Calu3 (cell line): ENCODE results near the gene AGMAT. TPM values are rescaled to one million over a fixed set of nuclear protein-coding genes. Genes with fewer than 3 reads are reported as not detected.

Source experiments
- BruUV-seq: library from RNA; stranded (reverse); fragments of 400-500 nt; replicated peaks from 2 replicates; lab custom pipeline; 2021; lab: Mats Ljungman, UMichigan
- CTCF ChIA-PET: fragments of 300-600 bp; sonication (Branson Sonifier 250); formaldehyde crosslinking; loops from one replicate; lab custom pipeline; 2022; ENCODE audit warnings: antibody characterized with exemption; lab: Charles Lee
- DNase-seq: peaks from one replicate; pipeline ENCODE4 v3.0.0; 2022
- H3K27ac Mint-ChIP-seq: one replicate; pipeline ENCODE4 v1.8.0; 2022; ENCODE audit warnings: mixed read lengths; ENCODE audit not compliant: unreplicated experiment
- H3K27me3 Mint-ChIP-seq: one replicate; pipeline ENCODE4 v1.8.0; 2022; ENCODE audit warnings: mixed read lengths; ENCODE audit not compliant: unreplicated experiment
- H3K36me3 Mint-ChIP-seq: one replicate; pipeline ENCODE4 v1.8.0; 2022; ENCODE audit warnings: mild to moderate bottlenecking, moderate library complexity, mixed read lengths; ENCODE audit not compliant: insufficient read depth, unreplicated experiment
- H3K4me1 Mint-ChIP-seq: one replicate; pipeline ENCODE4 v1.8.0; 2022; ENCODE audit warnings: mild to moderate bottlenecking, low read depth, mixed read lengths; ENCODE audit not compliant: unreplicated experiment
- H3K4me3 Mint-ChIP-seq: one replicate; pipeline ENCODE4 v1.8.0; 2022; ENCODE audit warnings: mild to moderate bottlenecking, low read depth, moderate library complexity, mixed read lengths; ENCODE audit not compliant: unreplicated experiment
- H3K9me3 Mint-ChIP-seq: one replicate; pipeline ENCODE4 v1.8.0; 2022; ENCODE audit warnings: low read depth, mixed read lengths; ENCODE audit not compliant: unreplicated experiment
- intact Hi-C: fragments of 100-400 bp; cut with micrococcal nuclease; formaldehyde crosslinking; loops from one replicate; pipeline ENCODE4 v1.10.0; 2022; ENCODE audit not compliant: unreplicated experiment
- total RNA-seq: library from RNA; stranded (reverse); gene quantifications from 2 replicates; pipeline ENCODE4 v1.2.3, GENCODE V29; 2022
- TF ChIP-seq, protein P1 (sequence below): fragments of 200-600 bp; IDR thresholded peaks from one replicate; pipeline ENCODE4 v1.8.0; 2022; ENCODE audit warnings: antibody characterized with exemption; ENCODE audit not compliant: unreplicated experiment

Gene AGMAT
- total RNA-seq, 1 experiment from 2014 or later, result 2.5 TPM

DNA sequence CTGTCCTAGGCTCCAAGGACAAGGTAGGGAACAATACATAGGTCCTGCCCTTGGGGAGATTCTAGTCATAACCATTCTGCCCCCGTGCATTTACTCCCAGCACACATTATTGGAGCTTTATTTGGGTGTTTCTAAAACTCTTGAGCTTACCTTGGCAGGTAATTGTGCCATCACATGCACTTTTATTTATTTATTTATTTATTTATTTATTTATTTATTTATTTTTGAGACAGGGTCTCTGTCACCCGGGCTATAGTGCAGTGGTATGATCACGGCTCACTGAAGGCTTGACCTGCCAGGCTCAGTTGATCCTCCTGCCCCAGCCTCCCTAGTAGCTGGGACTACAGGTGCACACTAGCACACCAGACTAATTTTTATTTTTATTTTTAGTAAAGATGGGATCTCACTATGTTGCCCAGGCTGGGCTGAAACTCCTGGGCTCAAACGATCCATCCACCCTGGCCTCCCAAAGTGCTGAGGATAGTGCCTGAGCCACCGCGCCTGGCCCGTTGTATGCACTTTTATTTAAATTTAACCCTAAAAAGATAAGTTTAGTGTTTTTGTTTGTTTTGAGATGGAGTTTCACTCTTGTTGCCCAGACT is 9.2 kb downstream of the AGMAT start:
- H3K27ac Mint-ChIP-seq, result no peak overlapping the region
- DNase-seq, result no peak
- no peaks in the 10 kb centered on the region for H3K27me3 Mint-ChIP-seq
- intact Hi-C loops, result no loop called here
- H3K4me1 Mint-ChIP-seq, result no peaks in the 10 kb centered on the region
- BruUV-seq, result no TSS peak
- no peaks in the 10 kb centered on the region for H3K36me3 Mint-ChIP-seq
- H3K4me3 Mint-ChIP-seq, result no peak overlapping the region
- TF ChIP-seq, protein P1, sequence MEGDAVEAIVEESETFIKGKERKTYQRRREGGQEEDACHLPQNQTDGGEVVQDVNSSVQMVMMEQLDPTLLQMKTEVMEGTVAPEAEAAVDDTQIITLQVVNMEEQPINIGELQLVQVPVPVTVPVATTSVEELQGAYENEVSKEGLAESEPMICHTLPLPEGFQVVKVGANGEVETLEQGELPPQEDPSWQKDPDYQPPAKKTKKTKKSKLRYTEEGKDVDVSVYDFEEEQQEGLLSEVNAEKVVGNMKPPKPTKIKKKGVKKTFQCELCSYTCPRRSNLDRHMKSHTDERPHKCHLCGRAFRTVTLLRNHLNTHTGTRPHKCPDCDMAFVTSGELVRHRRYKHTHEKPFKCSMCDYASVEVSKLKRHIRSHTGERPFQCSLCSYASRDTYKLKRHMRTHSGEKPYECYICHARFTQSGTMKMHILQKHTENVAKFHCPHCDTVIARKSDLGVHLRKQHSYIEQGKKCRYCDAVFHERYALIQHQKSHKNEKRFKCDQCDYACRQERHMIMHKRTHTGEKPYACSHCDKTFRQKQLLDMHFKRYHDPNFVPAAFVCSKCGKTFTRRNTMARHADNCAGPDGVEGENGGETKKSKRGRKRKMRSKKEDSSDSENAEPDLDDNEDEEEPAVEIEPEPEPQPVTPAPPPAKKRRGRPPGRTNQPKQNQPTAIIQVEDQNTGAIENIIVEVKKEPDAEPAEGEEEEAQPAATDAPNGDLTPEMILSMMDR, result no peak
- no peaks in the 10 kb centered on the region for H3K9me3 Mint-ChIP-seq
- CTCF ChIA-PET, result no interaction called here

DNA sequence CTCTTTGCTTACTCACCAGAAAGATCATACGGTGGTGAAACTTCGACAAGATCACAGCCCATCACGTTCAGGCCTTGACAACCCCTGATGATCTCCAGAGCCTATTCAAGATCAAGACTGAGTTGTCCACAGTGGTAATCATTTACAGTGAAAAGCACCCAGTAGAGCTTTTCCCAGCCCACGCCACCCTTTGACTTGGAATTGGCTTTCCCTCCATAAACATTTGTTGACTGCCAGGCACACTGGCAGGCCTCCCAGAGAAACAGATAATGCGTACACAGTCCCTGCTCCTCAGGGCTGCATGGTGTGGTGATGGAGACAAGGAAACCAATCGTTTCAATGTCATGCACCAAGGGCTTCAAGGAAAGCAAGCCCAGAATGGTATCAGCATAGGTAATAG is 10.1 kb downstream of the AGMAT start:
- H3K27ac Mint-ChIP-seq, result no peak overlapping the region
- TF ChIP-seq, protein P1, result no peak
- no peaks in the 10 kb centered on the region for H3K27me3 Mint-ChIP-seq
- no peaks in the 10 kb centered on the region for H3K4me1 Mint-ChIP-seq
- no peak for DNase-seq
- BruUV-seq, result no TSS peak
- intact Hi-C loops, result no loop called here
- H3K9me3 Mint-ChIP-seq, result no peaks in the 10 kb centered on the region
- CTCF ChIA-PET, result no interaction called here
- H3K36me3 Mint-ChIP-seq, result no peaks in the 10 kb centered on the region
- no peak overlapping the region for H3K4me3 Mint-ChIP-seq

DNA sequence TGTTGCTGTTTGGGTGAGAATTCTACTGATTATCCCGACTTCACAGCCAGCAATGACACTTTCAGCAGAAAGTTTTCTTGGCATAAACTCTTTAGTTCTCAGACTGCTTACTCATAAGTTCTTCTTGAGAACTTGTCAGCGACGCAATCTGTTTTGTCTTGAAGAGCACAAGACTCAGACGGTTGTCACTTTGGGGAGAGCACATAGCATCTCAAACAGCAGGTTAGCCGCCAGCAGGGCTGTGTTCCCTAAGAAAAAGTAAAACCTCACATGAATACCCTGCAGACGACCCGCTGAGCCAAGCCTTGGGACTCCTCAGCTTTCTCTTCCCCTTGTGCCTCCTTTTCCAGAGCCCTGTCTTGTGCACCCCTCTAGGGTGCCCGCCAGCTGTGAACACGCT is 11.4 kb downstream of the AGMAT start:
- DNase-seq, result no peak
- Mint-ChIP-seq H3K36me3 (peaks cover 5% of the 10 kb centered on the region), H3K27me3 (no peaks in the 10 kb centered on the region), H3K4me3 (no peak overlapping the region), H3K9me3 (no peaks in the 10 kb centered on the region), H3K27ac (no peak overlapping the region), H3K4me1 (no peaks in the 10 kb centered on the region)
- BruUV-seq, result no TSS peak
- TF ChIP-seq, protein P1, result no peak
- CTCF ChIA-PET, result interaction anchor here (1.1 kb wide), 1 partner anchor 12 kb away, joined by 5 read pairs; no protein-coding TSS in a partner anchor
- intact Hi-C loops, result no loop called here

DNA sequence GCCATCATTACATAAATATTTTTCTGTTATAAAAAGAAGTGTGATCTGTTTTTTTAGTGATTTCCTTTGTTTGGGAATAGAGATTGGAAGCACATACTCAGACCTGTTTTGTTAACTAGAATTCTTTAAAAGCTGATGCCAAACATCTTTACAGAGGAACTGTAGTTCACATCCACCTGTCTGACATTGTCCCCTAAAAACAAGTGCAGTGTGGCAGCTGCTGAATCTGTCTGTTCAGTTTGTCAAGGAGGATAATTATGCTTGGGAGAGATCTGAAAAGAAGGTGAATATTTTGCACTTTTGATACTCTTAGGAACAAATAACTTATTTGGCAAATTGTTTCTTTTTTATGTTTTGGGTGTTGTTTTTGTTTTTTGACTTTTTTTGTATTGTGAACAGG is 13.6 kb downstream of the AGMAT start:
- H3K27me3 Mint-ChIP-seq, result no peaks in the 10 kb centered on the region
- no peak for DNase-seq
- H3K4me1 Mint-ChIP-seq, result no peaks in the 10 kb centered on the region
- H3K4me3 Mint-ChIP-seq, result no peak overlapping the region
- intact Hi-C loops, result no loop called here
- BruUV-seq, result no TSS peak
- TF ChIP-seq, protein P1, result no peak
- no peaks in the 10 kb centered on the region for H3K9me3 Mint-ChIP-seq
- H3K27ac Mint-ChIP-seq, result no peak overlapping the region
- peaks cover 6% of the 10 kb centered on the region for H3K36me3 Mint-ChIP-seq
- CTCF ChIA-PET, result no interaction called here
